Activated CD4-positive, alpha-beta T cell treated with anti-CD3 and anti-CD28 coated beads, Interleukin-2, amount 50 U/mL, for 48 hours (primary cell): ENCODE measurements around the gene XPNPEP2.
"Not testable (repeated sequence)": the region's sequence is repeated elsewhere in the genome, so short reads cannot be mapped to it uniquely, and the experiment has no call there.

ENCODE experiments used
- DNase-seq, 2 experiments: peaks; one replicate each; pipeline ENCODE4 v3.0.0-alpha.2; 2020

The XPNPEP2 gene

DNA sequence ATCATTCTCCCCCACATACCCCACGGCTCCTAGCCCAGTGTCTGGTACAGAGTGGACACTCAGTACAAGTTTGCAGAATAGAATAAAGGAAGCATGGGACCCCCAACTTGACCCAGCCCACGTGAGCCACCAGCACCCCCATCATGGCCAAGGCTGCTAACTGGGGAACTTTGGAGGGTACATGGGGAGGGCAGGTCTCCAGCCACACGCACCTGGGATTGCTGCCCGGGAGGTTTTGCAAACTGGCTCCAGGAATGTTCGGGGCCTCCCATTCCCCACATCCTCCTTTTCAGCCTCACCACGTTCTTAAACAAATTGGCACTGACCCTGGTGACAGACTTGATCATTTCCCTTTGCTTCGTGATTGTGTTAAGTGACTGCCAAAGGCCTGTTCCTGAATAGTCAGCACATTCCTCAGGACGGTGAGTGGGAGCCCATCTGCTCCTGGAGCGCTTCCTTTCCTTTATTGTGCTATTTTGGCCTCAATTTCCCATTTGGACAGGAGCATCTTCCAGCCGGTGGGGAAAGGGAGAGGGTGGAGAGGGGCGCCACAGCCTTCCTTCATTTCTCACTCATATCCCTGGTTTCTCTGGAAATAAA lies 18.7 kb upstream of the XPNPEP2 start:
- DNase-seq: no peak

DNA sequence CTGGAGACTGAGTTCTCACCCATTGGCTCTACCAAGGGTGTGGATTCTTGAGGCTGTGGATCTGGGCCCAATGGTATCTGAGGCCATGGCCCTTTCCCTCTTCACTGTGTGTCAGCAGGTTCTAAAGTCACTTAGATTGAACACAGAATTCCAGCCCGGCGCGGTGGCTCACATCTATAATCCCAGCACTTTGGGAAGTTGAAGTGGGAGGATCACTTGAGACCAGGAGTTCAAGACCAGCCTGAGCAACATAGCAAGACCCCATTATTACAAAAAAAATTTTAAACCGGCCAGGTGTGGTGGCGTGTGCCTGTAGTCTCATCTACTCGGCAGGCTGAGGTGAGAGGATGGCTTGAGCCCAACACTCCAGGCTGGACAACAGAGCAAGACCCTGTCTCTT lies 18.0 kb upstream of the XPNPEP2 start:
- DNase-seq: no peak

DNA sequence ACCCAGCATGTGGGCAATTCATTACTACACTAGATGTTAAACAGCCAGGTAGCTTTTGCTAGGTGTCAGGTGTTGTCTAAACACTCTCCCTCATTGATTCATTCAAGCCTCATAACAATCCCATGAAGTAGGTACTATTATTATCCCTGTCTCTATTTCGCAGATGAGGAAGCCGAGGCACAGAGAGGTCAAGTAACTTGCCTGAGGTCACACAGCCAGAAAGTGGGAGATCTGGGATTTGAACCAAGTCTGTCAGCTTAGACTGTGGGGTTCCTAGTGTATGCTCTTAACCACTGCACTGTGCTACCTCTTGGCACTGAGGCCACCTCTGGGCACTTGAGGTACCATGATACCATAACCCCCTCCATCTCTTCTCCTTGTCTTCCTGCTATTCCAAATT lies 17.4 kb upstream of the XPNPEP2 start:
- no peak for DNase-seq

DNA sequence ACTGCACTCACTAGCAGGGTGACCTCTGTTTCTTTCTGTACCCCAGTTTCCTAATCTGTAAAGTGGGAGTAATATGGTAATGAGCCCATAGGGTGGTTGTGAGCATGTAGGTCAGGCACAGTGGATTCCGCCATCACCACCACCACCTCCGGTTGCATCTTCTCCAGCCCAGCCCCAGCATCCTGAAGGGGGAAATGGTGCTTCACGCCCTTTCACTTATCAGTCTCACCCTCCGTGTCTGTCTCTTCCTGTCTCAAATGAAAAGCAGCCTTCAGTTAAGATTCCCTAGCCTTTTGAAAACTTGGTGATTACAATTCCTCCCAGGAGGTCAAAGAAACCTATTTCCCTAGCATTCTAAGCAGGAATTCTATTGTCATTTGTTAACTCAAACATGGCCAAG lies 16.9 kb upstream of the XPNPEP2 start:
- no peak for DNase-seq

DNA sequence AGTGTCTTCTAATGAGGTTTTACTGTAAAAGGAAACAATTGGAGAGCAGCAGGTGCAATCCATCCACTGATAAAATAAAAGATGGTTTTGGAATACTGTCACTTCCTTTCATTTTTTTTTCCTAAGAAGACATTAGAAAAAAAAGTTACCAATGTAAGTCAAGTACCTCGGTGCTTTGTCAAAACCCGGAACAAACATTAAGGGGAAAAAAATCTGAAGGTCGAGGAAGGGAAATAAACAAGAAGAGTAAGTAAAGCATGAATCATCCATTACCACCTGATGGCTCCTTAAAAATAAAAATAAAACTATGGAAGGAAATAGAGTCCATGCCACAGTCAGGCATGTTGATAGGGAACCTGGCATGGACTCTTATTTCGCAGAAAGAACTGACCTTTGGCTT lies 15.3 kb upstream of the XPNPEP2 start:
- DNase-seq: no peak

DNA sequence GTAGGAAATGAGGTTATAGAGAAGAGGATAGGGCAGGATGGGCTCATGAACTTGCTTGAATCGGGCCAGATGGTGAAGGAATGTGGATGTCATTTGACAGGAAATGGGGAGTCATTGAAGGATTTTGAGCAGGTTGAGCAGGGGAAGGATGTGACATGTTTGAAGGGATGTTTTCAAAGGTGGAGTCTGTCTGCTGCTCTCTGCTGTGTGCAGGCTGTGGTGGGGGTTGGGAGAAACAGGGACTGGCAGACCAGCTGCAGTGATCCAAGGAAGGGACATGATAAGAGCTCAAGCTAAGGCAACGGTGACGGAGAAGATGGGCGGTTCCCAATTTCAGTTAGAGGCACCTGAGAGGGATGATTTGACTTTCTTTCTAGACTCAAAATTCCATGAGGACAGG lies 14.0 kb upstream of the XPNPEP2 start:
- no peak for DNase-seq

DNA sequence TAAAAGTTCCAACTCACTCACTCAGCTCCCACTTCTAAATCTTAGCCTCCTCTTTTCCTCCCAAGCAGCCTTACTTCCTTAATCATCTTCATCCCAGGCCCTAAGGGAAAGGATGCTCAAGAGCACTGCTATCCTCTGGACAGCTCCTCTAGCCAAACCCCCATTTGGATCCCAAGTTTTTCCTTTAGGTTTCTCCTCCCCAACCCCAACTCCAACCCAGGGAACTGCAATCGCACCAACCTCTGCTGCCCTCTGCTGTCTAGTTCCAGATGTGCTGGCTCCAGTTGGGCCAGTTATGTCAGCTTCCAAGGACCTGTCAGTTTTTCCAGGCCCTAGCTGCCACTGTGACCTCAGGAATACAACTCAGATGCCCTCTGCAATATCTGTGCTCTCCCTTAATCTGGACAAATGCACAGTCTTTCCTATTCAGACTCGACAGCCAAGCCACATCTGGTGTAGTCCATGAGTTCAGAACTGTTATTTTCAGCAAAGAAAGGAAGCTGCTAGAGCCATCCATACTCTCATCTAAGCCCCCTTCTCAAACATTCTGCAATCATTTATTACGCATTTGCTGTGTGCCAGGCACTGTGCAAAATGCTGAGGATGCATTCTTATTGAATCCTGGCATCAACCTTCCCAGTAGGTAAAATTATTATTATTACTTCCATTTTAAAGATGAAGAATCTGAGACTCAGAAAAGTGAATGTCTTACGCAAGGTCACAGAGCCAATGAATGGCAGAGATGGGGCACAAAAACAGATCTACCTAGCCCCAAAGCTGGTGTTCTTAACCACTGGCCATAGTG lies 12.3 kb upstream of the XPNPEP2 start:
- DNase-seq: peak; percentile 49 to 58

DNA sequence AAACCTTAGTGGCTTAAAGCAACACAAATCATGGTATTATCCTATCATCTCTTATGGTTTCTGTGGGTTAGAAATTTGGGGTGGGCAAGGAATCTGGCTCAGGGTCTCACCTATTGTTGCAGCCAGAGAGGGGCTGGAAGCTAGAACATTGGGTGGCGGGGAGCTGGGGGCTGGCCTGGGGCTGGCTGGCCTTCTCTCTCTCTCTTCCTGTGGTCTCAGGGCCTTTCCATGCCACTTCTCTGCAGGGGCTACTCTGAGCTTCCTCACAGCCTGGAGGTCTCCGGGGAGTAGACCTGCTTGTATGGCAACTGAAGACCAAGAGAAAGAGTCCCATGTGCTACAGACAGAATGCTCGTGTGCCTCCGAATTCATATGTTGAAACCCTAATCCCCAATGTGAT lies 10.7 kb upstream of the XPNPEP2 start:
- DNase-seq: no peak

DNA sequence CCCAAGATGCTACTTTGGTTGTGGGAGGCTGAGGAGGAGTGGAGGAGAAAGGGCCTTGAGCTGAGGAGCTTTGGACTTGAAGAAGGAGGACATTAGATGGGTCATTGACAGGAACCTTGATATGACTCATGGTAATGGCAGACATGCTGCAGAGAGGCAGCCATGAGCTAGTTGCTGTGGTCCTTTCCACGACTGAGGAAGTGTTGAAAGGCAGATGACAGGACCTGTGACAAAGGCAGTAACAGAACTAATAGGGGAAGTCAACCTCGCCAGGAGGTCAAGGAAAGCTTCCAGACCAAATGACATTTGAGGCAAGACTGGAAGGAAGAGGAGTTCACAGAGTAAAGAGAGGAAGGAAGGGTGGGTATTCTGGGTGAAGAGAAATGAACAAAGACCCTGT lies 7.6 kb upstream of the XPNPEP2 start:
- DNase-seq: no peak

DNA sequence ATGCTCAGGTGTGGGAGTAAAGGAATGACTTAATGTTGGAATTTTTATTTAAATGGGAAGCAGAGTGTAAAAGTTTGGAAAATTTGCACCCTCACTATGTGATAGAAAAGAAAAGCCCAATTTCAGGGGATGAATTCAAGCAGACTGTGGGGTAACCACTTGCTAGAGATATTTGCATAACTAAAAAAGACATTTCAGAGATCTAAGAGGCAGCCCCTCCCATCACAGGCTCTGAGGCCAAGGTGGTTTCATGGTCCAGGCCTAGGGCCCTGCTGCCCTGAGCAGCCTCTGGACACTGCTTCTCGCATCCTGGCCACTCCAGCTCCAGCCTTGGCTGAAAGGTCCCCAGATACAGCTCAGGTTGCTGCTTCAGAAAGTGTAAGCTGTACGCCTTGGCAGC lies 5.9 kb upstream of the XPNPEP2 start:
- no peak for DNase-seq

DNA sequence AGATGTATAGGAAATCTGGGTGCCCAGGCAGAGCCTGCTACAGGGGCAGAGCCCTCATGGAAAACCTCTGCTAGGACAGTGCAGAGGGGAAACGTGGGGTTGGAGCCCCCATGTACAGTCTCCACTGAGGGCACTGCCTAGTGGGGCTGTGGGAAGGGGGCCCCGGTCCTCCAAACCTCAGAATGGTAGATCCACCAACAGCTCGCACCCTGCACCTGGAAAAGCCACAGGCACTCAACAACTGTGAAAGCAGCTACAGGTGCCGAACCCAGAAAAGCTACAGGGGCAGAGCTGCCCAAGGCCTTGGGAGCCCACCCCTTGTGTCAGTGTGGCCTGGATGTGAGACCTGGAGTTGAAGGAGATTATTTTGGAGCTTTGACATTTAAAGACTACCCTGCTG lies 5.4 kb upstream of the XPNPEP2 start:
- DNase-seq: no peak

DNA sequence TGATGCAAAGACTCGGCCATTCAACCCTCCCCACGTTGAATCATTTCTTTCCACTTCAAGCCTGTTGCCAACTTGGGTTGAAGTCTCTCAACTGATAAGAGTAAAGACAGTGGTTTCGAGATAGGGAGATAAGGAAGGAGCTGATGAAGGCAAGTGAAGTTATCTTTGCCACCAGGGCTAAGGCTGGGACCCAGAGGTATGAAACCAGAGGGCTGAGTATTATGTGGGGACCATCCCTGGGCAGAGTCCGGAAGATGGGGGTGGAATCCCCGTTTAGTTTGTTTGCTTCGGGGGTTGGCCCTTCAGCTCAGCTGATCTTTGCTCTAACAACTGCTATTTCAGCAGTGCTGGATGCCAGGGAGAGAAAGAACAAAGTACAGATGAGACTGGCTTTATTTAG lies 2.3 kb upstream of the XPNPEP2 start:
- DNase-seq: peak in 1 of 2 experiments; percentile 18

DNA sequence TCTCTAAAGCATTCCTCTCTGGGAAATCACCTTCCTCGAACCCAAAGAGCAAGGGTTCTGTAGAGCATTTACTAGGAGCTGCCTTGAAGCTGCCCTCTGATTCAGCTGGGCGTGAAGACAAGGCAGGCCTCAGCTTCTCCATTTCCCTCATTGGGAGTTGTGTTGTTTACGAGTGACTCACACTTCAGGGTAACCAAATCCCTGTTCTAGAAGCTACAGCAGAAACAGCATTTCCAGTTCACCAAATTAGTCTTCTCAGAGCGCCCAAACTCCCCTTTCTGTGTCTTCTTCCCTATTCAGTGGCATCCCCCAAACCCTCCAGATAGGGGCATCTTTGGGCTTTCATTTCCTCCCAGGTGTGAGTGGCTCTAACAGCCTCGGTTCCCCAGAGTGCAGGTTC lies 863 bp upstream of the XPNPEP2 start:
- no peak for DNase-seq

DNA sequence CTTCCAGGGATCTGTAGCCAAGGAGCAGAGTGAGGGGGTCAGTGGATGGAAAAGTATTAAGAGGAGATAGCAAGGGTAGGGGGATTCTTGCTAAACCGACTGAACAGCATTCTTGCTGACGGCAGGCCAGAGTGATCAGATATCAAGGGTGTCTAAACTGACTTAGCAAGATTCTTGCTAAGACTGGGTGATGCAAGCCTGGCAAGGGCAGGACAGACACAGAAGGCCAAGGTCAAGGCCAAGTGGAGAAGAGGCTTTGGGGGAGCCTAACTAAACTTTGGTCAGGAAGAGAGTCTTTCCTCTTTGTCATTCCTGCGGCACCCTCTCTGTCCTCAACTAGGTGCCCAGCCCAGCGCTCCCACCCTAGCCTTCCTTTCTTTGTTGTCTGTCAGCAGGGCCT lies 799 bp downstream of the XPNPEP2 start:
- no peak for DNase-seq

DNA sequence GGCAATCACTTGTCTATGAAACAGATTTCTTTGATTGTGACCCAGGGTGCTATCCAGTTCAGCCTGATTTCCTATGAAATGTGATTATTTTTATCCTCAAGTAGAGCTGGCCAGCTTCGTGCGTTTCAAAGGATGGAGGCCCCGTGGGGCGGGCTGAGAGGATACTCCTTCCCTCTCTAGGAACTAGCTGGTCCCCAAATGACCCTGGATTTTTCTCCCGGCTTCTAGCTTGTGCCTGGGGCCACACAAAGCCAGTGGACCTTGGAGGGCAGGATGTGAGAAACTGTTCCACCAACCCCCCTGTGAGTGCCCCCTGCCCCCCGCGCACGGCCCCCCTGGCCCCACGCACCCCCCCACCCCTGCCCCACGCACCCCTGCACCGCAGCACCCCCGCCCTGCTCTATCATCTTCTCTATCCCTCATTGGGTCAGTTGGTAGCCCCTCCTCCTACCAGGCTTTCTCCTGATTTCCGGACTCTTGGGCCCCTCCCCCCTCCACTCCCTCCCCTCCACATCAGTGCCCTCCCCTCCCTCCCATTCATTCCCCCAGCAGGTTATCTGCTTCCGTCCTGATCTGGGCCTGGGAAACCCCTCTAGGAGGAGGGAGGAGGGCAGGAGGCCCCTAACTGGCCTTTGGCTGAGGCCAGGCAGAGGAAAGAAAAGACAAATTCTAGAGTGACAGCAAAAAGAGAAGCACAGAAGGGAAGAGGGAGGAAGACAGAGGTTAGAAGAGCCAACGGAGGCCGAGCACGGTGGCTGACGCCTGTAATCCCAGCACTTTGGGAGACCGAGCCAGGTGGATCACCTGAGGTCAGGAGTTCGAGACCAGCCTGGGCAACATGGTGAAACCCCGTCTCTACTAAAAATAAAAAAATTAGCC lies 3.3 kb downstream of the XPNPEP2 start:
- no peak for DNase-seq

DNA sequence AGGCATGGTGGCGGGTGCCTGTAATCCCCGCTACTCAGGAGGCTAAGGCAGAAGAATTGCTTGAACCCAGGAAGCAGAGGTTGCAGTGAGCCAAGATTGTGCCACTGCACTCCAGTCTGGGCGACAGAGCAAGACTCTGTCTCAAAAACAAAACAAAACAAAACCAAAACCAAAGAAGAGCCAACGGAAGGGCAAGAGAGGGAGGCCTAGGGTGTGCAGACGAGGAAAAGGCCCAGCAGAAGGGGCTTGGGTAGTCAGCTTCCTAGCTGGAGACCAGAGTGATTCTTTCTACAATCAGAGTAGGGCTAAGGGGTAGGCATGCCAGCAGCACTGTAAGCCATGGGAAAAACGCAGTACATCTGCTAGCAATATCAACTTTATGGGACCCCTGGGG lies 4.0 kb downstream of the XPNPEP2 start:
- DNase-seq: not testable (repeated sequence)

DNA sequence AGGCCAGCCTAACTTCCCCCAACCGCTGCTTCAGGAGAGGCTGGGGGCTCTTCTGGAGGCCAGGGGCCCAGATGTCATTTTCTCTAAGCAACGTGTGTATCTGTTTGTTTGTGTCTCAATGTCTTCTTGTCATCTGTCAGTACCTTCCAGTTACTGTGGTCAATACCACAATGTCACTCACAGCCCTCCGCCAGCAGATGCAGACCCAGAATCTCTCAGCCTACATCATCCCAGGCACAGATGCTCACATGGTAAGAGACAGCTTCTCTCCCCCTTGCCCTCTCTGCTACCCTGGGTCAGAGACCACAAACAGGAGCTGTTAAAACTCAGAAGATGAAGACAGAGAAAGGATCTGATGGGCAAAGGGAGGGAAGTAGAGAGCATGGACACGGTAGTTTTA lies 5.0 kb downstream of the XPNPEP2 start:
- no peak for DNase-seq

DNA sequence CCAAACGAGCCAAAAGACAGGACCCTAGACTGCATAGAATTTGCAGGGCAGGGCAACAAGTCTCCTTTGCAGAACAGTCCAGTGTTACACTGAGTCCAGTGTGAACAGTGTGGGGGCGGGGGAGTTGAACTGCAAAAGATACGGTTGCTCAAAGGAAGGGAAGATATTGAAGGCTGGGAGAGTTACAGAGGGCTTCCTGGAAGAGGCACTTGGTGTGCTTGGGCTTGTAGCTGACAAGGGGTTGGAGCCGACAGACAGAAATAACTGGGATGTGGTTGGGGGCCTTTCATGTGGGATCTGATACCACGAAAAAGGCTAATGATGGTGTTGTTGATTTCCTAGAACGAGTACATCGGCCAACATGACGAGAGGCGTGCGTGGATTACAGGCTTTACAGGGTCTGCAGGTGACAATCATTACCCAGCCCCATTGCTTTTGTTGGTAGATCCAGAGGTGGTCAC lies 6.1 kb downstream of the XPNPEP2 start:
- DNase-seq: peak in 1 of 2 experiments; percentile 25

DNA sequence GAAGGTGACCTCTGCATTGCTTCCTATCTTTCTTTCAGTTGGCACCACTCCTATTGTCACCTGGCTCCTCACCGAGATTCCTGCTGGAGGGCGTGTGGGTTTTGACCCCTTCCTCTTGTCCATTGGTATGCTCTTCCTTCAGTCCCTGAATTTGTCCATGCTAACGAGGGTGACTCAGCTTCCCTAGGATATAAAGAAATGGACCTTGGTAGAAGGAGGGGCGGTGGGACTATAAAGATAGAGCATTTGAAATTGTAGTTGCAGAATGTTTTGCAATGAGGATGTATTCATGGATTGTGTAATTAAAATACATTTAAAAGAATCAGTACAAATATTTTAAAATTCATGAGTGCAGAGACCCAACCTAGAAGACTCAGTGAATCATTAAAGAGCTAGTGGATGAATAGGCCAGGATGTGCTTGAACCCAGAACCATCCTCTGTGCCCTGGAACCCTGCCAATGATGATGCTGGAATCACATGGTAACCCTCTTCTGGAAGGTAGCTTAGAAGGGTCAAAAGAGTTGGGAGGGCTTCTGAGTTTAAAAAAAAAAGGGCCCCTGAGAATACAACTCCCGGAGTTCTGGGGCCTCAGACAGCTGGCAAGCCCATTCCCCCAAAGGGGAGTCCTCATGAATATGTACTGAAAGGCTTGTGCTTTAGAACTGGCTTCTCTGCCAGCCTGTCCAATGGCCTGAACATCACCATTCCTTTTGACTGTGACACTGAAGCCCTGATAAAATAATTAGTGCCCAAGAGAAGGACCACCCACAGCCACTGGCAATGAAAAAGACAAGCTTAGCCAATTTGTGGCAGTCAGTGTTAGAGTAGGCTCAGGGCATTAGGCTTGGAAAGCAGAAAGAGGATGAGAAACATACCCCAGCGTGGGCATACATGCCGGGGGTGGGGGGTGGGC lies 8.0 kb downstream of the XPNPEP2 start:
- DNase-seq: no peak

DNA sequence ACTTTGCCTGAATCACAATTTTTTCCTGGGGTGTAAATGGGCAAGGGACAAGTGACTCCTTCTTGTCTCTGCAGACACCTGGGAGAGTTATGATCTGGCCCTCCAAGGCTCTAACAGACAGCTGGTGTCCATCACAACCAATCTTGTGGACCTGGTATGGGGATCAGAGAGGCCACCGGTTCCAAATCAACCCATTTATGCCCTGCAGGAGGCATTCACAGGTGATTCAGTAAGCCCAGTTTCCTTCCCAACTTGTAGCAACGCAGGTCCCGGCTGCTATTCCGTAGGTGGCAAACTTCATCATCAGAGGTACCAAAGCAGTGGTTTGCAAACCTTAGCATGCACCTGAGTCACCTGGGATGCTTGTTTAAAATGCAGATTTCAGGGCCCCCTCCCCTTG lies 8.8 kb downstream of the XPNPEP2 start:
- DNase-seq: no peak

DNA sequence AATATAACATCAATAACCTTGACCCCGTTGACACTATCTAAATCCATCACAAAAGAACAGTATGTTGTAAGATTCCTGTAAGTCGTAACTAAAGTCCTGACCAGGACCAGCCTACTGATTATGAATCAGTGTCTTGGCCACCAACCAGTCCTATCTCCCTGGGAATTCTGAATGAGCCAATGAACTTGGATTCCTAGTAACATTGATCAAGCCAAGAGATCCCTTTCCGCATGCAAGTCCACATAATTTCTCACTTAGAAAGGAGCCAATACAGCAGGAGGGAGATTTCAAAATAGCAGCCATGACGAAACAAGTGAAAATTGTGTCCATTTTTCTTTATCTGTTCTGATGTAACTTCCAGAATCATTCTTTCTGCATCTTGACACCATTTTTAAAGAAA lies 9.5 kb downstream of the XPNPEP2 start:
- DNase-seq: no peak

DNA sequence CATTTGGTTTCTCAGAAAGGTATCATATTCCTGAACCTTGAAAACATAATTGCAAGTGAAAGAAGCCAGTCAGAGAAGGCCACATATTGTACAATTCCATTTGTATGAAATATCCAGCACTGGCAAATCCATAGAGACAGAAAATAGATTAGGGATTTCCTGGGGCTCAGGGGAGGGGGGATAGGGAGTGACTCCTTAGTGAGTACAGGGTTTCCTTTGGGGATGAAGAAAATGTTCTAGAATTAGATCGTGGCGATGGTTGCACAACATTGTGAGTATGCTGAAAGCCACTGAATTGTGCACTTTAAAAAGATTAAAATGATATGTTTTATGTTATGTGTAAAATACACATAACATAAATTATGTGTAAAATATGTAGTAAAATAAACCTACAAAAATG lies 10.3 kb downstream of the XPNPEP2 start:
- DNase-seq: no peak

DNA sequence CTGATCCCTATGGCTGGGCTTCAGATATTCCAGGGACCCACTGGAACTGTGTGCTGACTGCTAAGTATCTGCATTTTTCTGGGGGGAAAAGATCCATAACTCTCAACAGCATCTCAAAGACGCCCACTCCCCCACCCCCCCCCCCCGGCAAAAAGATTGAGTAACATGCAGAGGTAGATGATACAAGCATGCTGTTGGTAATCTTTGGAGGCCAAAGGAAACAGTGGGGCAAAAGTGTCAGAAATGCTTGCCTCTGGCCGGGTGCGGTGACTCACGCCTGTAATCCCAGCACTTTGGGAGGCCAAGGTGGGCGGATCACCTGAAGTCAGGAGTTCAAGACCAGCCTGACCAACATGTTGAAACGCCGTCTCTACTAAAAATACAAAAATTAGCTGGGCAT lies 12.2 kb downstream of the XPNPEP2 start:
- DNase-seq: no peak
